OCI-LY3 (cell line): ENCODE data around the gene SRPK1.

Experiments
- H2AFZ ChIP-seq: fragments of 200-600, 300-600 bp; shearing (Covaris generic); 2 replicates; pipeline ENCODE4 v1.6.0; 2014; ENCODE audit warnings: antibody characterized with exemption, low read depth, low read length
- H3K27ac ChIP-seq: fragments of 200-600, 300-600 bp; sonication (generic); 2 replicates; pipeline ENCODE4 v1.5.1; 2014; ENCODE audit warnings: mild to moderate bottlenecking, low read length, moderate library complexity, mixed read lengths
- H3K27me3 ChIP-seq: fragments of 200-600, 300-600 bp; sonication (generic); 2 replicates; pipeline ENCODE4 v1.6.1; 2014; ENCODE audit warnings: low read depth, low read length, mixed read lengths
- H3K36me3 ChIP-seq: fragments of 200-600, 300-600 bp; sonication (generic); replicated peaks from 2 replicates; pipeline ENCODE3; 2014; ENCODE audit warnings: low read depth, low read length, mixed read lengths
- H3K4me1 ChIP-seq: fragments of 300-600, 200-600 bp; sonication (generic); 2 replicates; pipeline ENCODE4 v1.6.1; 2014; ENCODE audit warnings: low read length, mixed read lengths
- H3K4me2 ChIP-seq: fragments of 200-600, 300-600 bp; sonication (generic); 2 replicates; pipeline ENCODE4 v1.6.1; 2014; ENCODE audit warnings: low read length, mixed read lengths
- H3K4me3 ChIP-seq: fragments of 300-600, 200-600 bp; sonication (generic); 2 replicates; pipeline ENCODE4 v1.5.1; 2014; ENCODE audit warnings: antibody characterized with exemption, mild to moderate bottlenecking, low read length, moderate library complexity
- H3K79me2 ChIP-seq: fragments of 300-600, 200-600 bp; shearing (Covaris generic); 2 replicates; pipeline ENCODE4 v1.6.1; 2014; ENCODE audit warnings: mild to moderate bottlenecking, low read length, mixed read lengths
- H3K9ac ChIP-seq: fragments of 300-600, 200-600 bp; shearing (Covaris generic); 2 replicates; pipeline ENCODE4 v1.6.0; 2014; ENCODE audit warnings: mild to moderate bottlenecking, low read length, moderate library complexity
- H3K9me3 ChIP-seq: fragments of 200-600, 300-600 bp; shearing (Covaris generic); 2 replicates; pipeline ENCODE4 v1.6.1; 2014; ENCODE audit warnings: low read length, mixed read lengths; ENCODE audit not compliant: insufficient read depth
- H4K20me1 ChIP-seq: fragments of 200-600, 300-600 bp; sonication (generic); 2 replicates; pipeline ENCODE4 v1.6.1; 2016; ENCODE audit warnings: low read length, mixed read lengths; ENCODE audit not compliant: insufficient read depth
- EZH2phosphoT487 ChIP-seq: fragments of 200-600 bp; shearing (Covaris generic); IDR thresholded peaks from 2 replicates; pipeline ENCODE4 v1.6.1; 2018; ENCODE audit warnings: antibody characterized with exemption, mixed run types, low read depth
- TF ChIP-seq, protein P1 (sequence below): fragments of 200-600, 300-600 bp; sonication (generic); IDR thresholded peaks from 2 replicates; pipeline ENCODE4 v1.5.1; 2014; ENCODE audit warnings: antibody characterized with exemption, low read length, low read depth

Gene SRPK1

DNA sequence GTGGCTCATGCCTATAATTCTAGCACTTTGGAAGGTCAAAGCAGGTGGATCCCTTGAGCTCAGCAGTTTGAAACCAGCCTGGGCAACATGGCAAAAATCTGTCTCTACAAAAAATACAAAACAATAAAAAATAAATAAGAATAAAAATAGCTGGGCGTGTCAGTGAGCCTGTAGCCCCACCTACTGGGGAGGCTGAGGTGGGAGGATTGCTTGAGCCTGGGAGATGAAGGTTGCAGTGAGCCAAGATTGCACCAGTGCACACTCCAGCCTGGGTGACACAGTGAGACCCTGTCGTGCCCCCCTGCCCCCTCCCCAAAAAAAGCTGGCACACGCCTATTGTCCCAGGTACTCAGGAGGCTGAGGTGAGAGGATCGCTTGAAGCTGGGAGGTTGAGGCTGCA is 35.1 kb upstream of the SRPK1 start:
- no peak overlapping the region for H3K4me2 ChIP-seq
- H3K4me3 ChIP-seq, result no peak overlapping the region
- H3K27ac ChIP-seq, result no peak overlapping the region
- H3K4me1 ChIP-seq, result no peaks in the 10 kb centered on the region
- H2AFZ ChIP-seq, result no peak overlapping the region
- H3K79me2 ChIP-seq, result no peaks in the 10 kb centered on the region
- no peak for TF ChIP-seq EZH2phosphoT487
- TF ChIP-seq, protein P1, sequence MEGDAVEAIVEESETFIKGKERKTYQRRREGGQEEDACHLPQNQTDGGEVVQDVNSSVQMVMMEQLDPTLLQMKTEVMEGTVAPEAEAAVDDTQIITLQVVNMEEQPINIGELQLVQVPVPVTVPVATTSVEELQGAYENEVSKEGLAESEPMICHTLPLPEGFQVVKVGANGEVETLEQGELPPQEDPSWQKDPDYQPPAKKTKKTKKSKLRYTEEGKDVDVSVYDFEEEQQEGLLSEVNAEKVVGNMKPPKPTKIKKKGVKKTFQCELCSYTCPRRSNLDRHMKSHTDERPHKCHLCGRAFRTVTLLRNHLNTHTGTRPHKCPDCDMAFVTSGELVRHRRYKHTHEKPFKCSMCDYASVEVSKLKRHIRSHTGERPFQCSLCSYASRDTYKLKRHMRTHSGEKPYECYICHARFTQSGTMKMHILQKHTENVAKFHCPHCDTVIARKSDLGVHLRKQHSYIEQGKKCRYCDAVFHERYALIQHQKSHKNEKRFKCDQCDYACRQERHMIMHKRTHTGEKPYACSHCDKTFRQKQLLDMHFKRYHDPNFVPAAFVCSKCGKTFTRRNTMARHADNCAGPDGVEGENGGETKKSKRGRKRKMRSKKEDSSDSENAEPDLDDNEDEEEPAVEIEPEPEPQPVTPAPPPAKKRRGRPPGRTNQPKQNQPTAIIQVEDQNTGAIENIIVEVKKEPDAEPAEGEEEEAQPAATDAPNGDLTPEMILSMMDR, result peak; percentile 45
- H3K36me3 ChIP-seq, result no peaks in the 10 kb centered on the region
- no peak overlapping the region for H3K9ac ChIP-seq
- H3K27me3 ChIP-seq, result peaks cover 29% of the 10 kb centered on the region
- no peaks in the 10 kb centered on the region for H3K9me3 ChIP-seq
- H4K20me1 ChIP-seq, result no peaks in the 10 kb centered on the region

DNA sequence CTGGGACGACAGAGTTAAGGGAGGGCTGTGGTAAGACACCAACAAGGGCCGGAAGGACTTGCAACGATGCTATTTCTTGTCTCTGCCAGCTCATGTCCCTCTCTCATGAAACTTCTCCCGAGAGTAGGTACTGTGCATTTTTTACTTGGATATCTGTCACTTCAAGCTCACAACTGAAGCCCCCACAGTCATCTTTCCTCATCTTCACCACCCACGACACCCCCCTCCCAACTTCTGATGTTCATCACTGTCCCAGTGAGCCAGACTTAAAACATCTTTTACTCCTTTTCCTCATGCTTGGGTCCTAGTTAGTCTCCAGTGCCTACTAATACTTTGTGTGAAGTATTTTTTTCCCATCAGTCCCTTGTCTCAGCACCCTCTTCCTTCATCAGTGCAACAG is 34.6 kb upstream of the SRPK1 start:
- H3K27me3 ChIP-seq, result peaks cover 24% of the 10 kb centered on the region
- H3K9ac ChIP-seq, result no peak overlapping the region
- H3K4me2 ChIP-seq, result no peak overlapping the region
- H3K9me3 ChIP-seq, result no peaks in the 10 kb centered on the region
- no peaks in the 10 kb centered on the region for H3K4me1 ChIP-seq
- no peaks in the 10 kb centered on the region for H4K20me1 ChIP-seq
- TF ChIP-seq, protein P1, result no peak
- no peak for TF ChIP-seq EZH2phosphoT487
- no peak overlapping the region for H3K4me3 ChIP-seq
- H2AFZ ChIP-seq, result no peak overlapping the region
- no peaks in the 10 kb centered on the region for H3K79me2 ChIP-seq
- no peaks in the 10 kb centered on the region for H3K36me3 ChIP-seq
- H3K27ac ChIP-seq, result no peak overlapping the region

DNA sequence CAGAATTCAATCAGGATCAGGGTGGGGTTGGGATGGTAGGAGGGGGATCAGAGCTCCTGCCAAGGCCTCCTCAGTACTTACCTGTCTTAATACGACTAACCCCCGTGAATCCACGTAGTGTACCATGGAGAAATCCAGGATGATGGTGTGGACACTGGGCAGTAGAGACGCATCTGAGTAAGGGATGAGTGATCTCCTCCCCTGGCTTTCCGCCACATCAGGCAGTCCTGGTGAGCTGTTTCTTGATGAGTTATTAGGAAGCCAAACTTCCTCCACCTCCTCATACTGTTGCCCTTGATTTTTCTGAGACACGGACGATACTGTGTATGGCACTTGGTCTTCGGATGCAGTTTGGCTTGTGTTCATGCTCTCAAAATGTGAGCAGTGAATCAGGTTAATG is 34.2 kb upstream of the SRPK1 start:
- Histone ChIP-seq H2AFZ (no peak overlapping the region), H3K9me3 (no peaks in the 10 kb centered on the region), H3K9ac (no peak overlapping the region), H4K20me1 (no peaks in the 10 kb centered on the region), H3K79me2 (no peaks in the 10 kb centered on the region), H3K4me1 (no peaks in the 10 kb centered on the region), H3K27me3 (peaks cover 20% of the 10 kb centered on the region), H3K4me2 (no peak overlapping the region), H3K27ac (no peak overlapping the region), H3K36me3 (no peaks in the 10 kb centered on the region), H3K4me3 (no peak overlapping the region)
- no peak for TF ChIP-seq EZH2phosphoT487
- TF ChIP-seq, protein P1, result no peak

DNA sequence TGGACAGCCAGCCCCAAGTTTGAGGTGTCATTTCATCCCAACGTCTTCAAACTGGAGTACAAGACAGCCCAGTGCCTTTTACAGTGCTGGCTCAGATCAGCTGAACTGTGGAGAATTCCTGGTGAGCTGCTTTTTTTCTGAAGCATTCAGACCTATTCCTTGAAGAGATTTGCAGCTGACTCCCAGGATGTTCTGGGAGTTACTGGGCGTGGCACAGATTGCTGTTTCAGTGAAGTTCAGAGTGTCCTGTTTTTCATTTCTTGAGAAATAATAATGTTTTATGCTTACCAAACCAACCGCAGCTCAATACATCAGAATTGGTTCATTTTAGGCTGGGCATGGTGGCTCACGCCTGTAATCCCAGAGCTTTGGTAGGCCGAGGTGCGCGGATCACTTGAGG is 33.4 kb upstream of the SRPK1 start:
- no peak overlapping the region for H2AFZ ChIP-seq
- H3K9ac ChIP-seq, result no peak overlapping the region
- H3K9me3 ChIP-seq, result no peaks in the 10 kb centered on the region
- H3K27me3 ChIP-seq, result peaks cover 16% of the 10 kb centered on the region
- no peak overlapping the region for H3K4me2 ChIP-seq
- no peaks in the 10 kb centered on the region for H4K20me1 ChIP-seq
- TF ChIP-seq, protein P1, result no peak
- no peak for TF ChIP-seq EZH2phosphoT487
- no peak overlapping the region for H3K4me3 ChIP-seq
- H3K36me3 ChIP-seq, result no peaks in the 10 kb centered on the region
- H3K79me2 ChIP-seq, result no peaks in the 10 kb centered on the region
- no peak overlapping the region for H3K27ac ChIP-seq
- H3K4me1 ChIP-seq, result no peaks in the 10 kb centered on the region
